ENCODE data around the gene PTPRU. TPM values are rescaled to one million over a fixed set of nuclear protein-coding genes. Genes with fewer than 3 reads are reported as not detected.

Gene PTPRU
- total RNA-seq, 1 experiment from 2014 or later = 6.8 TPM

GRCh38 chr1:29208442-29208841, 27.9 kb upstream of the PTPRU start:
- intact Hi-C loops (cut with micrococcal nuclease; ENCODE audit: unreplicated experiment) = no loop called here
- H3K4me3 ChIP-seq (ENCODE audit: low read depth, low read length, poor library complexity, severe bottlenecking) = no peak overlapping the region
- no TSS peak for BruUV-seq (replicated peaks)
- TF ChIP-seq EZH2 (IDR thresholded peaks at IDR 0.05; ENCODE audit: borderline replicate concordance, low read depth, low read length, poor library complexity, severe bottlenecking) (no peak), CTCF (conservative IDR thresholded peaks at IDR 0.05; ENCODE audit: low read depth, low read length) (no peak)
- H3K36me3 ChIP-seq (ENCODE audit: insufficient read depth, low read length, poor library complexity, severe bottlenecking) = peaks cover 33% of the 10 kb centered on the region
- POLR2A ChIA-PET (ENCODE audit: low non-redundant PET) = no interaction called here
- no peak for DNase-seq (ENCODE audit: low spot score)
- CTCF ChIA-PET = no interaction called here
- no peaks in the 10 kb centered on the region for H3K9me3 ChIP-seq (ENCODE audit: low read depth, low read length, poor library complexity, severe bottlenecking)
- H3K27me3 ChIP-seq (replicated peaks; ENCODE audit: insufficient read depth, low read depth, low read length, poor library complexity) = no peaks in the 10 kb centered on the region
- no peaks in the 10 kb centered on the region for H3K4me1 ChIP-seq (ENCODE audit: insufficient read depth, low read length, poor library complexity, severe bottlenecking)
- H3K27ac ChIP-seq (ENCODE audit: low read depth, low read length, poor library complexity, severe bottlenecking) = no peak overlapping the region

GRCh38 chr1:29209173-29209572, 27.1 kb upstream of the PTPRU start:
- Histone ChIP-seq H3K27ac (ENCODE audit: low read depth, low read length, poor library complexity, severe bottlenecking) (no peak overlapping the region), H3K27me3 (replicated peaks; ENCODE audit: insufficient read depth, low read depth, low read length, poor library complexity) (no peaks in the 10 kb centered on the region), H3K4me3 (ENCODE audit: low read depth, low read length, poor library complexity, severe bottlenecking) (no peak overlapping the region), H3K36me3 (ENCODE audit: insufficient read depth, low read length, poor library complexity, severe bottlenecking) (peaks cover 33% of the 10 kb centered on the region), H3K4me1 (ENCODE audit: insufficient read depth, low read length, poor library complexity, severe bottlenecking) (no peaks in the 10 kb centered on the region), H3K9me3 (ENCODE audit: low read depth, low read length, poor library complexity, severe bottlenecking) (no peaks in the 10 kb centered on the region)
- DNase-seq (ENCODE audit: low spot score) = no peak
- intact Hi-C loops (cut with micrococcal nuclease; ENCODE audit: unreplicated experiment) = no loop called here
- BruUV-seq (replicated peaks) = no TSS peak
- TF ChIP-seq CTCF (conservative IDR thresholded peaks at IDR 0.05; ENCODE audit: low read depth, low read length) (no peak), EZH2 (IDR thresholded peaks at IDR 0.05; ENCODE audit: borderline replicate concordance, low read depth, low read length, poor library complexity, severe bottlenecking) (no peak)
- CTCF ChIA-PET = no interaction called here
- POLR2A ChIA-PET (ENCODE audit: low non-redundant PET) = no interaction called here

- no peak overlapping the region for H3K27ac ChIP-seq (ENCODE audit: low read depth, low read length, poor library complexity, severe bottlenecking)
- BruUV-seq (replicated peaks) = no TSS peak
- no peaks in the 10 kb centered on the region for H3K9me3 ChIP-seq (ENCODE audit: low read depth, low read length, poor library complexity, severe bottlenecking)
- peaks cover 45% of the 10 kb centered on the region for H3K36me3 ChIP-seq (ENCODE audit: insufficient read depth, low read length, poor library complexity, severe bottlenecking)
- TF ChIP-seq EZH2 (IDR thresholded peaks at IDR 0.05; ENCODE audit: borderline replicate concordance, low read depth, low read length, poor library complexity, severe bottlenecking) (no peak), CTCF (conservative IDR thresholded peaks at IDR 0.05; ENCODE audit: low read depth, low read length) (no peak)
- no peaks in the 10 kb centered on the region for H3K27me3 ChIP-seq (replicated peaks; ENCODE audit: insufficient read depth, low read depth, low read length, poor library complexity)
- no peaks in the 10 kb centered on the region for H3K4me1 ChIP-seq (ENCODE audit: insufficient read depth, low read length, poor library complexity, severe bottlenecking)
- H3K4me3 ChIP-seq (ENCODE audit: low read depth, low read length, poor library complexity, severe bottlenecking) = no peak overlapping the region
- intact Hi-C loops (cut with micrococcal nuclease; ENCODE audit: unreplicated experiment) = no loop called here
- CTCF ChIA-PET = no interaction called here
- no peak for DNase-seq (ENCODE audit: low spot score)
- POLR2A ChIA-PET (ENCODE audit: low non-redundant PET) = interaction anchor here (0.7 kb wide), 2 partner anchors 8 to 295 kb away, joined by 8 to 9 read pairs; no protein-coding TSS in a partner anchor
These were observed 25.8 kb upstream of the PTPRU start for GRCh38 chr1:29210278-29211085.

Data from A673 (cell line).